GM21515 (cell line): ENCODE results near the gene SPRED1.
A peak's percentile ranks its signal among the peaks of the same experiment; 100 is the strongest.

ENCODE experiments used
- ATAC-seq: cut with Tn5 transposase; IDR thresholded peaks from one replicate; pipeline ENCODE4 v1.9.1; 2021; ENCODE audit not compliant: unreplicated experiment

Gene SPRED1

DNA sequence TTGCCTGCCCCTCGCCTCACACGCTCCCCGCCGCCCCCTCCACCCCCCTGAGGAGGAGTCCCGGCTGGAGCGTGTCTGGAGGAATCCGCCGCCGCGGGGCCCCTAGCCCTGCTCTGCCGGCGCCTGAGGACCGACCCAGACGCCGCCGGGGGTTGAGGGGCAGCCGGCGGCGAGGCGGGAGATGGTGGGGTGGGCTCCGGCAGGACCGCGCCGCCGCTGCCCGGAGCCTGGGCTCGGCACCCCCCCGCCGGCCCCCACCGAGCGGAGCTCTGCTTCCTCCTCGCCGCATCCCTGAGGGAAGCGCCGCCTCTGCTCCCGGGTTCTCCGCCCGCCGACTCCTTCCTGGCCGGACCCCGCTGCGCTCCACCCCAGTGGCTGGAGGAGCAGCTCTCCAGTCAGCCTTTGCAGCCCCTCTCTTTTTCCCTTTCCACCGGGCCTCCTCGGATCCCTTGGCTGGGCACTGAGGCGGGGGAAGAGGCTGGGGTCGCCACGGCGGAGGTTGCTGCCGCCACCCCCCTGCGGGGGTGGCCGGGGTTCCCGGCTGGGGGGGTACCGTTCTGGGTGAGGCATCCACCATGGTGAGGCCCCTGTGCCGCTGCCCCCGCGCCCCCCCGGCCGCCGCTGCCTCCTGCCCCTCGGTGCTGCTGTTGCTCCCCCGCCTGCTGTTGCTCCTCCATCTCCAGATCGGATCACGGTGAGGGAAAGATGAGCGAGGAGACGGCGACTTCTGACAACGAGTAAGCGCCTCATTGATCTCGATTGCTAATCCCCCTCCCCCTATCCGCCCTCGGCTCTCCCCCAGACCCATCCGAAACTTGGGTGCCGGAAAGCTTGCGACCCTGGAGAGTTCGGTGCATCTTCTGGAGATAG lies at the start of gene SPRED1:
TSS of gene SPRED1 (plus strand) at position 356 of the 870 bp plus-strand sequence. CDS start at position 706, 350 bp downstream.
- peak; percentile 26 for ATAC-seq

DNA sequence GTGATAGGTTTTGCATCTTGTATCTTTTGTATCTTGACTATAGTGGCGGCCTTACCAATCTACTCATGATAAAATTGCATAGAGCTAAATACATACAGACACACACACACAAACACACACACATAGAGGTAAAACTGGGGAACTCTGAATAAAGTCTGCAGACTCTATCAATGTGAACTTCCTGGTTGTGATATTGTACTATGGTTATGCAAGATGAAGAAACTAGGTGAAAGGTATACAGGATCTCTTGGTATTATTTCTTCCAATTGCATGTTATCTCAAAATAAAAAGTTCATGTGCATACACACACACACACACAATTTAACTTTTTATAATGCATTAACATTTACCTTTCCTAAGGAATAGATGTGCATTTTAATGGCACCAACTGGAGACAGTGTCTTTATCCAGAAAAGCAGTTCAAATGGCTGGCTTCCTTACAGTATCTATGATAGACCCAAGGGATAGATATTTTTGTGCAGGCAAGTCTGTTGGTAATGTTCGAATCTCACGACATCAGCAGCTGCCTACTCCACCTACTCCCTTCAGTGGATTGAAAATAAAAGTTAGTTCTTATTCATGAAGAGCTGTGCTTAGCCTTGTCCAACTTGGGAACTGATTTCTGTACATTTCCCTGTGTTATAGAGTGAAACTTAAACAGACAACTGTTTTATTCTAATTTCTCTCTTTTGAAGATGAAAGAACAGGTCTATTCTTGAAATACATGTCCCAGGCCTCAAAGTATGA lies 46.9 kb upstream of the SPRED1 start:
- ATAC-seq, result no peak

DNA sequence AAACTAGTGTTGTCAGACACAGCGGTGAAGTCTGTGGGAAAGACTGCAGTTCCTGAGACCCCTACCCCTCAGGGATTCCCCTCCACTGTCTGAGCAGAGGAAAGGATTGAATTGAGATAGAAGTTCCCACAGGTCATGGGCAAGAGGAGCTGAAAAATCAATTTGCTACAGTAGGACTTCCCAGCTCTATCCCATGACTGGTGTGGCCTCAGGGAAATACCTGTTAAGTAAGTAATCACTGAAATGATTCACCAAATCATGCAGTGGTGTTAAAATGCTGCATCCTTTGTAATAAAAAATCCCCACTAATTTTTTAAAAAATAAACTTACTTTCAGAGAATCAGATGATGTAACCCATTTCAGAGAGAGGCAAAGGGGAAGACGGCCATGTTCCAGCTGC lies 45.0 kb upstream of the SPRED1 start:
- no peak for ATAC-seq

DNA sequence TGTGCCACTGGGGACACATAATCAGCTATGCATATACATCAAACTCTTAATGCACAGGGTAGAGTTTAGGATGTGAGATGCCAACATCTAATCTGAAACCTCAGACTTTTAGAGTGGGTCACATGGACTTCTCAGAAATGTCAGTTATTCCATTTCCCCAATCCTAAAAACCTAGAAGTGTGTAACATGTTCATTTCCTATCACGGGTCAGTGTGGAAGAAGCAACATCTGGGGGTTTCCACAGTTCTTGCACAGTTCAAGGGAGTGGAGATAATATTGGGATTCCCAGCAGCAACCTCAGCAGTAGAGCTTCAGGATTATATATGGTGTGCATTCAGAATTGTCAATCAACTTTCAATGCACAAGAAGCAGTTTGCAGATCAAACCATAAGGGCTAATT lies 44.4 kb upstream of the SPRED1 start:
- no peak for ATAC-seq

DNA sequence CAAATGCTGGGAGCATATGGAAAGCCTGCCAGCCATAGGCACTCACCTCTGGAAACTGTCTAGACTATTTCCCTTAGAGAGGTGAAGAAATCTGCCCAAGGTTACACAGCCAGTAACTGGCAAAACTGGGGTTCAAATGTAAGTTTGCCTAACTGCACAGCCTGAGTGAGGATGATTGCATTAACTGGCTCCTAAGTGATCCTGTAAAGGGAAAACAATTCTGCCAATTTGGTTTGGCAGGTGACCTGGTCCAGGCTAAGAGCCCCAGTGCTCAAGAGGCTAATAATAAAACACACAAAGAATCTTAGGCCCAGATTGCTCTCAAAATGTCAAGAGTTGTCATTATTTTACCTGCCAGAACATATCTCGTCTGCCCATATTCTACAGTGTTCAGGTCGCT lies 43.9 kb upstream of the SPRED1 start:
- no peak for ATAC-seq

DNA sequence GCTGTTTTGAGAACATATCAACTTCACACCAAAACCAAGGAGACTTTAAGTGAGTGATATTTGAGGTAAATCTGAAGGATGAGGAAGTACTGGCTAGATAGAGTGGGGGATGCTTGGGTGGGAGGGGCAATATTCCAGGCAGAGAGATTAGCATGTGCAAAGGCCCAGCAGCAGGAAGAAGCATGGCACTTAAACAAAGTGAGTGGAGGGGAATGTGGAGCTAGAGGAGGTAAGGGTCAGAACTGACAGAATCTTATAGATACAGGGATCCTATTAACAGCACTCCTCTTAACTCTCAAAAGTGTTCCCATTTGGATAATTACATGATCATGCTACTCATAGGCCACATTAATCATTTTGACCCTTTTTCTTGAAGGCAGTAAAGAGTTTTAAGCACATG lies 41.4 kb upstream of the SPRED1 start:
- no peak for ATAC-seq

DNA sequence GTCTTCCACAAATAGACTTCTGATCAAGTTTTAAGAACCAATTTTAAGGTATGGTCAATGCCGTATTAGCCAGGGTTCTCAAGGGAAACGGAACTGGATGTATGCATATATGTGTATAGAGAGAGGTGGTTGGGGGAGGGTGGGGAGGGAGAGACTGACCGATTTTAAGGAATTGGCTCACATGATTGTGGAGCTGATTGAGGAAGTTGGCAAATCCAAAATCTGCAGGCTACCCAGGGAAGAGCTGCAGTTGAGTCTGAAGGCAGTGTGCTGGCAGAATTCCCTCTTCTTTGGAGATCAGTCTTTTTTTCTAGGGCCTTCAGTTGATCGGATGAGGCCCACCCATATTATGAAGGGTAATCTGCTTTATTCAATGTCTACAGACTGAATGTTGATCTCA lies 40.8 kb upstream of the SPRED1 start:
- ATAC-seq, result no peak

DNA sequence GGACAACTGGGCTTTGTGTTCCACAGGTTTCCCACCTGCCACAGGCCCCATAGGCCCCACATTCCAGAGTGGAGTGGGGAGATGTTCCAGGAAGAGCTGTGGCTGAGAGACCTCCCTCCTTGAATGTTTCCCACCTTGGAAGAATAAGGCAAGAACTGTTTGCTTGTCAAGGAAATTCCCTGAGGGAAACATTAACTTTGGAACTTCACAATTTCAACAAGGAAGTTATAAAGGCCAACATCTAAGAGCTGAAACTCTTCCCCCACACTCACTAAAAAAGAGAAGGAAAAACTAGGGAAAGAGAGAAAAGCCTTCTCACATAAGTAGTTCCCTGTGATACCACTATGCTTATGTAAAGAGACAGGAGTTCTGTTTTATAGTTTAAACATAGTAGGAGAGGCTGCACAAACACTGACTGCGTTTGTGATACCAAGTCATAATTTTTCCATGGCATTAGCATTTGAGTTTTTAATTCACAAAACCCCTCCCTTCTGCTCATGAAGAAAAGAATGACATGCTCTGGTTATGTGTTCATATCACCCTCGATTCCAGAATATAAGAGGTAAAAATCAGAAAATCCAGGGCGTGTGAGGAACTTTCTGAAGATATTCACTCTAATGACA lies 39.8 kb upstream of the SPRED1 start:
- no peak for ATAC-seq

DNA sequence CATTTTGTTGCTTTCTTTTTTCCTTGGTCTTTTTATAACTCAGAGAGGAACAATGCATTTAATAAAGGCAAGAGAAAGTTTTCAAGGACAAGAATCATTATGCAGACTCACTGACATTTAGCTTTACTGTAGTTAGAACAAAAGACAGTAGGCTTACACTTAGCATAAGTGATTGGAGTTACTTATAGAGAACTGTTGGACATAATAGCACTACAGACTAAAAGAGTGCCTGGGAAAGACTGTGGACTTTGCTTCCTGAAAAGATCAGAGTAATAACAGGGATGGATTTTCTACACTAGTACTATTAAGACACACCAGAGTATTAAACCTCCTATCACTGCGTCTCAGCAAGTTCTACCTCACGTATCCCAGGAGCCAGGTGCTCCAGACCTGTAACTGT lies 39.3 kb upstream of the SPRED1 start:
- ATAC-seq, result no peak

DNA sequence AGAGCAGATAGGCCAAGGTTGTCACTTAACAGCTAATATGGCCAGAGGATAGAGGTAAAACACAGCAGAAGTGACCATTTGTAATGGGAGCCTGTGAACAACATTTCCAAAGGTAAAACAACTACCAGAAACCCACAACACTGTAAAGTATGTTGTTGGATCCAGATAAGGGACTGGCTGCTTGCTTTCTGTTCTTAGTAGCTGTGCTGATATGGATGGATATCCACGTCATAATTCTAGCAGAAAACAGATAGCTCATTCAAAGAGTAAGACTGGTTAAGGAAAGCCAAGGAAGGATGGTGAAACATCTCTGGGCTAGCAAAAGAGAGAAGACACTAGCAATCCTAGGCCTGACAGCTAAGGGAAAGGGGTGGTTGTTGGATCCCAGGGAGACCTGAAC lies 36.9 kb upstream of the SPRED1 start:
- ATAC-seq, result no peak

DNA sequence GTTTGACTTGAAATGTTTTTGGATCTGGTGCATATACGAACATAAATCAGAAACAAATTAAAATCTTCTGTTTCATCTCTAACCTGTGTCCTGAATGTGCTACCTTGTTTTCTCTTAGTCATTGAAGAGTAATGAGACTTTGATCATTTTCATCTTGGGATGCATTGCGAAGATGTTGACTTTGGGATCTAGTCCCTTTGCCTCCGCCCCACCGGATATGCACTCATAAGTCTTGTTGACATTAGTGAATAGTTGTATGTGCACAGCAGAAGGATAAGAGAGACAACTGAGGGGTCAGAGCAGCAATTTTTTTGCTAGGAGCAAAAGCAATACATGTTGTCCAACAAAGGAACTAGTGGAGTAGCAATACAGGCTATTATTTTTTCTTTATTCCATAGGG lies 35.9 kb upstream of the SPRED1 start:
- ATAC-seq, result no peak

DNA sequence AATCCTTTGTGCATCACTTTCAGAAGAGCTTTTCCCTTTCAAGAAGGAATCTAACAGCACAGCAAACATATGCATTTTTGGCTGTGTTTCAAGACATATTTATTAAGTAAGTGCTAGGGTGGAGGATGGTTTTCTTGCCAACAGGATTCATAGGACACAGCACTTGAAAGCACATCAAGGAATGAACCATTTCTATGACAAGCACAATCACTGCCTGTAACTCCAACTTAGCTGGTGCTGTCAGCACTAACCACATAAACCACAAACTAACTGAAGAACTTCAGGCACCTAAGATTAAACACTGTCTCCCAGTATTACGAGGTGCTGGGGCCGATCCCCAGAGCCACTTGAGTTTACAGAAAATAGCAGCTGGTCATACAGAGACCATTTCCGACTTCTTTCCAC lies 35.4 kb upstream of the SPRED1 start:
- no peak for ATAC-seq

DNA sequence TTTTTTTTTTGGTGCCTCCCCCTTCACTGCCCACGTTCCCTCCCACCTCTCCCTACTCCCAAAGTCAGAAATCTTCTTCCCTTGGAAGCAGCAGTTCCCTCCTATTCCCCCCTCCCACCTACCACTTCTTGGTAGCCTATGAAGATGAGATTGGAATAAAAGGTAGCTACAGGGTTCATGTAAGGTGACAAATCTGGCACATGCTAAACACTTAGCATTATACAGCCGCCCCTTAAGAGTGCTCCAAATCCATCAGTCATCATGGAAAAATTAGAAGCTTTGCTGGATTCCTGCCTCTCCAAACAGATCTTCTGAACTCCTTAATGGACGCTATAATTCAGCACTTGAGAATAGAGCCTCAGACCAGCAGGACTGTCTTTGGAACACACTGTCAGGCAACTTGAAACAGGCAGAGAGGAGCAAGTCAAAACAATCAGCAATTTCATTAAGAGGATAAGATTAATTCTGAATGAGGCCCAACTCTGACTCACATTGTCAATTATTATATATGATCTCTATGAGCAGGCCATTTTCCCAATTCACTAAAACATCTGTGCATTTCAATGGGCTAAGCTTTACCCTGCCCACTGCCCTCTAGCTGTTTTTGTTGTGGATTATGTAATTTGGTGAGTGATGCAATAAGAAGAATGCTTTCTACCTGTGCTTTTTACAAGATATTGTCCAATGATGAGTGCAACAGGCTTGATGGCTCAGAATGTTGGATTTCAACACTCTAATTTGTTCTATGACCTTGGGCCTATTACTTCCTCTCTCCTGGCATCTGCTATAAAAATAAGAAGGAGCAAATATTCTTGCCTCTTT lies 34.6 kb upstream of the SPRED1 start:
- no peak for ATAC-seq

DNA sequence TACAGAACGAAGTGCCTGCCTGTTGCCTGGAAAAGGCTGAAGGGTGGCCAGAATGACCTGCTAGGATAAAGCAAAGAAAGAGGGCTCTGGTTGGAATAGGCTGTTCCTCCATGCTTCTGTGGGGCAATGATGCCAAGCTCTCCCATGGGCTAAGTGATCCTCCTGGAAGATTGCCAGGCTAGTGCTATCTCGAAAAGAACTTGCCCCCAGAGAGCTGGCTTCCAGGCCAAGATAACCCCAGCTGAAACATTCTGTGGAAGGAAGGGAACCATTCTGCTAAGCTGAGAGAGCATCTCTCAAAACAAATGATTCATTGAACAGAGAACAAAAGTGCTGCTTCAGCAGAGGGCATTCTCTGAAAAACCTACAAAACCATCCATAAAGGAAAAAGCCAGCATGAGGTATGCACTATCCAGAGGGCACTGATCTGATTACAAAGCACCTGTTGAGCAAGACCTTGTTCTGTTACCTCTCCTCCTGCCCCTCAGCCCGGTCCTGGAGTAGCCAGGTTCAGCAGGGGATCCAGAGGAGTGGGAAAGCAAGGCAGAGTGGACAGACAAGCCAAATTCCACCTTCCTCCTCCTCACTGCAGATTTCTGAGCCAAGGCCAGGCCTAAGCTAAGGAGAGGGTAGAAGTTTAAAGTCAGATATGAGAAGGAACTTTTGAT lies 31.9 kb upstream of the SPRED1 start:
- no peak for ATAC-seq

DNA sequence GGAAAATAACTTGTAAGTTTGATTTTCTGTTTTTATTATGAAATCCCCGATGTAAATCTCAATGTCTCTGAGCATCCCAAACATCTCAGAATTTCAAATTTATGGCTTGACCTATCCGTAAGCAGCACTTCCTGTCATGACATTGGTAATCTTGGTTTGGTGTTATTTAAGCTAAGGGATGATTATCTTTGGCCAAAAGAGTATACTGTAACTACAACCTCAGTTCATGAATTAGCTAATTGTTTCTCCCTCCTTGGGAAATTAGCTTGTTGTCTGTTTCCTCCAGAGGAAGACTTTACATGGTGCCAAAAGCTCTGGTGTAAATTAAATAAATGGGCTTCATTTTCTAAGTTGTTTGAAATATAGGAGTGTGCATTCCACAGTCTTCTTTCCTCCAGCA lies 28.1 kb upstream of the SPRED1 start:
- ATAC-seq, result no peak

DNA sequence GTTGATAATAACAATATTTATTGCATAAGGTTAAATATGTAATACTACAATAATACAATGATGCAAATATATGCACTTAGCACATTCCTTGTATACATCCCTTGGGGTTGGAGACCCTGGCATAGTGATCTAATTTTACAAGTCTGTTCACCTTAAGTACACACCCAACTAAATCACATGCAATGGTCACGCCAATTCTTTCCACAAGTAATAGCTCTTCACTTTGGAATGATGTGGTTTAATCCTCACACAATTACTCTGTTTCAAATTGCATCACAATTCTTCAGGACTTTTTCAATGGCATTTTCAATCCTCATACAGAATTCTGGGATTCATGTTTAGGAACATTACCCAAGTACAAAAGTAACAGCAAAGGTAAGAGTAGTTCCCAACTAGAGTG lies 27.3 kb upstream of the SPRED1 start:
- no peak for ATAC-seq

DNA sequence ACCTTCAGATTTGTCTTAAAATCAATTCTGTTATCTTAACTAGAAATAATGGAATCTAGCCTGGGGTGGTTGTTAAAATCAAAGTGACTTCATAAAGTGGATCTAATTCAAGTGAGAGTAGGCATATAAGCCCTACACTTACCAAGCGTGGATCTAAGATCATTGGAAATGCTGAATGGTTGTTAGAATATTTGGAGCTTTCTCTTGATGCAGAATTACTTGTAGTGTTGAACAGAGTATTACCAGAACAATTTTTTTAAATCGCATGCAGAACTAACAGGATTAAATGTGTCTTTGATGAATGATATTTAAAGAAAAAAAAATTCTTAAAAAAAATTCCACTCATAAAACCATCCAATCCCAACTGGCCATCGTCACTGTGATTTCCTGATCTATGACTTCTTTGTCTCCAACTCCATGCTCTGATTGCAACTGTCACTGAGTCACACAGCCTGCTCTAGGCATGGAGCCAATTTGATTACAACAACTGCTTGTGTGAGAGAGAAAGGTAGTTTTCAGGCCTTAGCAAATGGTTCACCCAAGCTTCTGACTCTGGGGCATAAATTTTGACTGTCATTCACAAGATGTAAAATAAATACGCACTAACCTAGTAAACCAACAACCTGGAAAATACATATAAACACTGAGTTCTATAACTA lies 25.9 kb upstream of the SPRED1 start:
- no peak for ATAC-seq

DNA sequence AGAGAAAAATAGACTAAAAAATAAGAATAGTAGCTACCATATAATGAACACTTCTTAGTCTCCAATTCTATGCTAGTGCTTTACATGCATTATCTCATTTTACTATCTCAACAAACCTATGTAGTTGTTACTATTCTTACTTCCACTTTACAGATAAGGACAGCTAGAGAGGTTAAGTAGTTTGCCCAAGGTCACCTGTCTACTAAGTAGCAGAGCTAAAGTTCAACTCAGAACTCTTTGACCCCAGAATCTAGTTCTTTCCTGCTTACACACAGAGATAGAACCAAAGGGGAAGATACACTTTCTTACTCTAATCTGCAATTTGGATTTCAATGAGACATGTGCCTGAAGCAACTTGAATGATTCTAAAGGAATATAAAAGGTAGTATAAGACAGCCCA lies 24.7 kb upstream of the SPRED1 start:
- ATAC-seq, result no peak

DNA sequence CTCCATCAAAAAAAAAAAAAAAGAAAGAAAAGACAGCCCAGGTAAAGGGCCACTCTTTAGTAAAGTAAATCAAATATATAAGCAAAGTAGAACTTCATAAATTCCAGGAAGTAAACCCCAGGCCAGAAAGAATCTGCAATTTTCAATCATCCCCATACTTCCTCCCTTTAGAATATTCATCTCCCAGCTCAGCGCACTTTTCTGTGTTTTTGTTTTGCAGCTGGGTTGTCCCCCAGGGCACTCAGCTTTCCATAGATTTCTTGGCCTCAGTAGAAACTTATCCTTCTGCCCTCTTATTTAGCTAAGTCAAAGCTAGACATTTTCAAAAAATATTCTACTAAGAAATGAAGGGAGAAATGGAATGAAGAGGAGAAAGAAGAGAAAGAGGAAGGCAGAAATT lies 24.0 kb upstream of the SPRED1 start:
- ATAC-seq, result no peak

DNA sequence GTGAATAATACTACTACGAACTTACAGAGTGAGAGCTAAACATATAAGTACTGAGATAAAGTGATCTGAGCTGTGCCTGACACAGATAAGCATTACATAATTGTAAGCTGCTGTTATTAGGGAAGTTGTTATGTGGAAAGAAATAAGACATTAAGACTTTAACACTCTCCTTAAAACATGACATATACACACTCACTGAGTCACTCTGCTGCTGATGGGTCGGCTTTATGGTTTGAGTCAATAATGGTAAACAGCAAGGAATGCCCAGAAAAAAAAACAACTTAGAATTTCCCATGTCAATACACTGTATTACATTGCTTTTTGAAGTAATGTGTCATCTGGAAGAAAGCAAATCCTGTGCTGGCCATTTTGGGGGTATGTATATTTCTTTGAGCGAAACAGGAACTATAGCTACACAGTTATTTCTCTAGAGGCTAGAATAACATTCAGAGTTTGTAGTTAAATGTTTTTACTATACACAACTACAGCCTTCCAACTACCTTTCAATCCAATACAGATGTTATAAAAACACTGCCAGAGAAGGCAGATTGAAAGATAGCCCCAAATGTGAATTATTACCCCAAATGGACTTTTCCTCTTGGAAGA lies 22.8 kb upstream of the SPRED1 start:
- ATAC-seq, result no peak
